HG03439 (cell line): Measurements from ENCODE around the gene TP53TG5.

Experiments
- ATAC-seq: cut with Tn5 transposase; IDR thresholded peaks from one replicate; pipeline ENCODE4 v1.9.1; 2021; ENCODE audit warnings: mild to moderate bottlenecking, moderate library complexity; ENCODE audit not compliant: unreplicated experiment

Gene TP53TG5

GRCh38 chr20:45346851-45347250 lies 31.3 kb downstream of the TP53TG5 start:
- ATAC-seq, result no peak

GRCh38 chr20:45346291-45346718 lies 31.8 kb downstream of the TP53TG5 start:
- no peak for ATAC-seq

GRCh38 chr20:45345104-45345936 lies 32.8 kb downstream of the TP53TG5 start:
- no peak for ATAC-seq

- ATAC-seq, result no peak
Observed at GRCh38 chr20:45344168-45344860, 33.8 kb downstream of the TP53TG5 start.

- no peak for ATAC-seq
Observed at GRCh38 chr20:45343532-45344167, 34.5 kb downstream of the TP53TG5 start.

- ATAC-seq, result no peak
Observed at GRCh38 chr20:45342855-45343531, 35.1 kb downstream of the TP53TG5 start.

- no peak for ATAC-seq
Observed at GRCh38 chr20:45341939-45342854, 35.9 kb downstream of the TP53TG5 start.

- no peak for ATAC-seq
Observed at GRCh38 chr20:45341579-45341938, 36.6 kb downstream of the TP53TG5 start.

GRCh38 chr20:45340951-45341350 lies 37.2 kb downstream of the TP53TG5 start:
- ATAC-seq, result no peak

- ATAC-seq, result no peak
Observed at GRCh38 chr20:45340236-45340847, 37.8 kb downstream of the TP53TG5 start.

GRCh38 chr20:45339799-45340198 lies 38.3 kb downstream of the TP53TG5 start:
- no peak for ATAC-seq

GRCh38 chr20:45339084-45339483 lies 39.0 kb downstream of the TP53TG5 start:
- no peak for ATAC-seq

- no peak for ATAC-seq
Observed at GRCh38 chr20:45338121-45339030, 39.7 kb downstream of the TP53TG5 start.

- ATAC-seq, result no peak
Observed at GRCh38 chr20:45337367-45338120, 40.6 kb downstream of the TP53TG5 start.

- ATAC-seq, result no peak
Observed at GRCh38 chr20:45336530-45337366, 41.4 kb downstream of the TP53TG5 start.

- no peak for ATAC-seq
Observed at GRCh38 chr20:45330476-45330875, 47.6 kb downstream of the TP53TG5 start.
